ENCODE results near the gene C17orf114.

The C17orf114 gene

GRCh38 chr17:4802228-4802627 lies at the start of gene C17orf114:
Gene C17orf114, minus strand, starts transcription at chr17:4802328.
- no peak for TF ChIP-seq CTCF (conservative IDR thresholded peaks at IDR 0.05)
- no peaks in the 10 kb centered on the region for H3K9me3 Mint-ChIP-seq
- H3K36me3 Mint-ChIP-seq (ENCODE audit: low read depth), result peaks cover 7% of the 10 kb centered on the region
- H3K27me3 Mint-ChIP-seq (ENCODE audit: low read depth), result no peaks in the 10 kb centered on the region
- DNase-seq (ENCODE audit: low read depth, low spot score), result no peak
- H3K4me1 Mint-ChIP-seq, result peaks cover 10% of the 10 kb centered on the region
- no peak within 1 kb of the TSS for H3K27ac Mint-ChIP-seq (ENCODE audit: unreplicated experiment)
- peak within 1 kb of the TSS; percentile 73 for H3K4me3 Mint-ChIP-seq

GRCh38 chr17:4851084-4851483 lies 49.0 kb upstream of the C17orf114 start:
- TF ChIP-seq CTCF (conservative IDR thresholded peaks at IDR 0.05), result no peak
- H3K27me3 Mint-ChIP-seq (ENCODE audit: low read depth), result no peaks in the 10 kb centered on the region
- no peak for DNase-seq (ENCODE audit: low read depth, low spot score)
- H3K9me3 Mint-ChIP-seq, result no peaks in the 10 kb centered on the region
- no peak overlapping the region for H3K4me3 Mint-ChIP-seq
- no peak overlapping the region for H3K27ac Mint-ChIP-seq (ENCODE audit: unreplicated experiment)
- H3K4me1 Mint-ChIP-seq, result peaks cover 35% of the 10 kb centered on the region
- H3K36me3 Mint-ChIP-seq (ENCODE audit: low read depth), result no peaks in the 10 kb centered on the region

- TF ChIP-seq CTCF (conservative IDR thresholded peaks at IDR 0.05), result no peak
- no peak overlapping the region for H3K27ac Mint-ChIP-seq (ENCODE audit: unreplicated experiment)
Measured at GRCh38 chr17:4850246-4850645, 48.1 kb upstream of the C17orf114 start.

GRCh38 chr17:4849011-4849536 lies 46.9 kb upstream of the C17orf114 start:
- TF ChIP-seq CTCF (conservative IDR thresholded peaks at IDR 0.05), result no peak
- DNase-seq (ENCODE audit: low read depth, low spot score), result no peak
- no peaks in the 10 kb centered on the region for H3K27me3 Mint-ChIP-seq (ENCODE audit: low read depth)
- no peak overlapping the region for H3K27ac Mint-ChIP-seq (ENCODE audit: unreplicated experiment)
- no peak overlapping the region for H3K4me3 Mint-ChIP-seq
- no peaks in the 10 kb centered on the region for H3K36me3 Mint-ChIP-seq (ENCODE audit: low read depth)
- H3K9me3 Mint-ChIP-seq, result no peaks in the 10 kb centered on the region
- peaks cover 27% of the 10 kb centered on the region for H3K4me1 Mint-ChIP-seq

More at GRCh38 chr17:4850246-4850645, 48.1 kb upstream of the C17orf114 start:
- H3K4me1 Mint-ChIP-seq, result peaks cover 33% of the 10 kb centered on the region
- H3K9me3 Mint-ChIP-seq, result no peaks in the 10 kb centered on the region
- no peaks in the 10 kb centered on the region for H3K36me3 Mint-ChIP-seq (ENCODE audit: low read depth)
- no peaks in the 10 kb centered on the region for H3K27me3 Mint-ChIP-seq (ENCODE audit: low read depth)
- H3K4me3 Mint-ChIP-seq, result no peak overlapping the region
- no peak for DNase-seq (ENCODE audit: low read depth, low spot score)

- no peak overlapping the region for H3K4me3 Mint-ChIP-seq
- H3K27me3 Mint-ChIP-seq (ENCODE audit: low read depth), result no peaks in the 10 kb centered on the region
- peak overlapping the region; percentile 52 for H3K27ac Mint-ChIP-seq (ENCODE audit: unreplicated experiment)
- H3K4me1 Mint-ChIP-seq, result peaks cover 18% of the 10 kb centered on the region
- H3K9me3 Mint-ChIP-seq, result no peaks in the 10 kb centered on the region
- no peak for TF ChIP-seq CTCF (conservative IDR thresholded peaks at IDR 0.05)
- H3K36me3 Mint-ChIP-seq (ENCODE audit: low read depth), result no peaks in the 10 kb centered on the region
- DNase-seq (ENCODE audit: low read depth, low spot score), result no peak
Measured at GRCh38 chr17:4846635-4847390, 44.7 kb upstream of the C17orf114 start.
